Measurements from ENCODE around the gene USP3. TPM values are rescaled to one million over a fixed set of nuclear protein-coding genes. Genes with fewer than 3 reads are reported as not detected.

The USP3 gene
- polyA plus RNA-seq (ENCODE audit: insufficient read length) = 52.0 TPM
- long read RNA-seq, donor 1, transcript USP3-202 (15 exons, 2,333 nt) = major isoform, 6 of 18 reads
- long read RNA-seq, donor 1, partial matches to known transcripts = 6 of 18 reads
- long read RNA-seq, donor 1, other reads (novel, unspliced or antisense) = 6 of 18 reads
- long read RNA-seq, donor 2, full-length matches to known transcripts = 5 of 5 reads
- long read RNA-seq, donor 2, partial matches to known transcripts = 0 of 5 reads
- long read RNA-seq, donor 2, other reads (novel, unspliced or antisense) = 0 of 5 reads
- long read RNA-seq, donor 3, partial matches to known transcripts = 0 of 2 reads
- long read RNA-seq, donor 3, other reads (novel, unspliced or antisense) = 0 of 2 reads
- long read RNA-seq, donor 4 = 0 reads
- long read RNA-seq, donor 5, transcript USP3-202 (15 exons, 2,333 nt) = major isoform, 5 of 6 reads
- long read RNA-seq, donor 5, partial matches to known transcripts = 0 of 6 reads
- long read RNA-seq, donor 5, other reads (novel, unspliced or antisense) = 0 of 6 reads
- long read RNA-seq, donor 6, transcript USP3-202 (15 exons, 2,333 nt) = major isoform, 5 of 52 reads
- long read RNA-seq, donor 6, partial matches to known transcripts = 46 of 52 reads
- long read RNA-seq, donor 6, other reads (novel, unspliced or antisense) = 0 of 52 reads
- long read RNA-seq, donor 7, full-length matches to known transcripts = 8 of 8 reads
- long read RNA-seq, donor 7, partial matches to known transcripts = 0 of 8 reads
- long read RNA-seq, donor 7, other reads (novel, unspliced or antisense) = 0 of 8 reads
- long read RNA-seq, donor 8, partial matches to known transcripts = 0 of 3 reads
- long read RNA-seq, donor 8, other reads (novel, unspliced or antisense) = 0 of 3 reads

GRCh38 chr15:63504247-63504978 is at the start of gene USP3:
Gene USP3, plus strand, starts transcription at chr15:63504593. Its CDS starts 147 bp downstream, at chr15:63504740.
- peak; percentile 96 for DNase-seq

- DNase-seq = no peak
These were observed 48.1 kb upstream of the USP3 start for GRCh38 chr15:63456258-63456657.

GRCh38 chr15:63457379-63457778 is 47.0 kb upstream of the USP3 start:
- DNase-seq = no peak

- DNase-seq = no peak
These were observed 46.4 kb upstream of the USP3 start for GRCh38 chr15:63458026-63458425.

GRCh38 chr15:63458794-63459395 is 45.5 kb upstream of the USP3 start:
- DNase-seq = no peak

- no peak for DNase-seq
These were observed 43.9 kb upstream of the USP3 start for GRCh38 chr15:63460210-63461155.

- DNase-seq = no peak
These were observed 43.0 kb upstream of the USP3 start for GRCh38 chr15:63461230-63461985.

GRCh38 chr15:63462088-63462487 is 42.3 kb upstream of the USP3 start:
- DNase-seq = no peak

- no peak for DNase-seq
These were observed 41.4 kb upstream of the USP3 start for GRCh38 chr15:63463036-63463435.

- no peak for DNase-seq
These were observed 40.6 kb upstream of the USP3 start for GRCh38 chr15:63463793-63464192.

GRCh38 chr15:63465104-63465503 is 39.3 kb upstream of the USP3 start:
- no peak for DNase-seq

GRCh38 chr15:63466378-63467192 is 37.8 kb upstream of the USP3 start:
- DNase-seq = peak; percentile 68

- DNase-seq = no peak
These were observed 35.2 kb upstream of the USP3 start for GRCh38 chr15:63469190-63469589.

GRCh38 chr15:63469984-63470383 is 34.4 kb upstream of the USP3 start:
- DNase-seq = no peak

- DNase-seq = no peak
These were observed 31.2 kb upstream of the USP3 start for GRCh38 chr15:63473007-63473748.

- no peak for DNase-seq
These were observed 30.7 kb upstream of the USP3 start for GRCh38 chr15:63473749-63473998.

GRCh38 chr15:63473999-63474809 is 30.2 kb upstream of the USP3 start:
- peak; percentile 72 for DNase-seq

All from left kidney (tissue), 8 donors.